A549 (cell line): Measurements from ENCODE around the gene XPR1.

Experiments used
- CTCF ChIP-seq: fragments of >200 bp; sonication (Bioruptor Twin); formaldehyde crosslinking; IDR thresholded peaks from 3 replicates; pipeline ENCODE4 v1.5.1; 2016
- ELK1 ChIP-seq: fragments of 150-350 bp; IDR thresholded peaks from 2 replicates; pipeline ENCODE4 v1.6.1; 2014; ENCODE audit warnings: low read depth, mild to moderate bottlenecking, low read length
- ESRRA ChIP-seq: fragments of 150-350 bp; IDR thresholded peaks from 2 replicates; pipeline ENCODE4 v1.6.1; 2014; ENCODE audit warnings: mild to moderate bottlenecking, low read length, borderline replicate concordance
- JUN ChIP-seq, 2 experiments: fragments of >200 bp; sonication (Bioruptor Twin); formaldehyde crosslinking; IDR thresholded peaks; 2 replicates in 1 of 2; 3 replicates in 1 of 2; pipeline ENCODE4 v1.6.1; 2016 to 2017
- POLR2A ChIP-seq: IDR thresholded peaks from 2 replicates; pipeline ENCODE4 v1.6.1; 2012; ENCODE audit warnings: mild to moderate bottlenecking, low read length
- RFX5 ChIP-seq: fragments of 450-650 bp; IDR thresholded peaks from 2 replicates; pipeline ENCODE4 v1.7.1; 2014; ENCODE audit warnings: antibody characterized with exemption, mild to moderate bottlenecking, moderate library complexity

- TF ChIP-seq POLR2A (no peak), CTCF (no peak), ESRRA (no peak), ELK1 (no peak), RFX5 (no peak), JUN (IDR thresholded peaks at IDR 0.05) (no peak)
These were observed 147.8 kb downstream of the XPR1 start for GRCh38 chr1:180779584-180779983.
